Calu3 (cell line): Measurements from ENCODE around the gene DHRS13. TPM values are rescaled to one million over a fixed set of nuclear protein-coding genes. Genes with fewer than 3 reads are reported as not detected.
"Not testable (repeated sequence)": the region's sequence is repeated elsewhere in the genome, so short reads cannot be mapped to it uniquely, and the experiment has no call there.

Source experiments
- BruUV-seq: library from RNA; stranded (reverse); fragments of 400-500 nt; replicated peaks from 2 replicates; lab custom pipeline; 2021; lab: Mats Ljungman, UMichigan
- CTCF ChIA-PET: fragments of 300-600 bp; sonication (Branson Sonifier 250); formaldehyde crosslinking; loops from one replicate; lab custom pipeline; 2022; ENCODE audit warnings: antibody characterized with exemption; lab: Charles Lee
- DNase-seq: peaks from one replicate; pipeline ENCODE4 v3.0.0; 2022
- H3K27ac Mint-ChIP-seq: one replicate; pipeline ENCODE4 v1.8.0; 2022; ENCODE audit warnings: mixed read lengths; ENCODE audit not compliant: unreplicated experiment
- H3K27me3 Mint-ChIP-seq: one replicate; pipeline ENCODE4 v1.8.0; 2022; ENCODE audit warnings: mixed read lengths; ENCODE audit not compliant: unreplicated experiment
- H3K36me3 Mint-ChIP-seq: one replicate; pipeline ENCODE4 v1.8.0; 2022; ENCODE audit warnings: mild to moderate bottlenecking, moderate library complexity, mixed read lengths; ENCODE audit not compliant: insufficient read depth, unreplicated experiment
- H3K4me1 Mint-ChIP-seq: one replicate; pipeline ENCODE4 v1.8.0; 2022; ENCODE audit warnings: mild to moderate bottlenecking, low read depth, mixed read lengths; ENCODE audit not compliant: unreplicated experiment
- H3K4me3 Mint-ChIP-seq: one replicate; pipeline ENCODE4 v1.8.0; 2022; ENCODE audit warnings: mild to moderate bottlenecking, low read depth, moderate library complexity, mixed read lengths; ENCODE audit not compliant: unreplicated experiment
- H3K9me3 Mint-ChIP-seq: one replicate; pipeline ENCODE4 v1.8.0; 2022; ENCODE audit warnings: low read depth, mixed read lengths; ENCODE audit not compliant: unreplicated experiment
- intact Hi-C: fragments of 100-400 bp; cut with micrococcal nuclease; formaldehyde crosslinking; loops from one replicate; pipeline ENCODE4 v1.10.0; 2022; ENCODE audit not compliant: unreplicated experiment
- total RNA-seq: library from RNA; stranded (reverse); gene quantifications from 2 replicates; pipeline ENCODE4 v1.2.3, GENCODE V29; 2022
- TF ChIP-seq, protein P1 (sequence below): fragments of 200-600 bp; IDR thresholded peaks from one replicate; pipeline ENCODE4 v1.8.0; 2022; ENCODE audit warnings: antibody characterized with exemption; ENCODE audit not compliant: unreplicated experiment

The DHRS13 gene
- total RNA-seq, 1 experiment from 2014 or later, result 23.2 TPM

DNA sequence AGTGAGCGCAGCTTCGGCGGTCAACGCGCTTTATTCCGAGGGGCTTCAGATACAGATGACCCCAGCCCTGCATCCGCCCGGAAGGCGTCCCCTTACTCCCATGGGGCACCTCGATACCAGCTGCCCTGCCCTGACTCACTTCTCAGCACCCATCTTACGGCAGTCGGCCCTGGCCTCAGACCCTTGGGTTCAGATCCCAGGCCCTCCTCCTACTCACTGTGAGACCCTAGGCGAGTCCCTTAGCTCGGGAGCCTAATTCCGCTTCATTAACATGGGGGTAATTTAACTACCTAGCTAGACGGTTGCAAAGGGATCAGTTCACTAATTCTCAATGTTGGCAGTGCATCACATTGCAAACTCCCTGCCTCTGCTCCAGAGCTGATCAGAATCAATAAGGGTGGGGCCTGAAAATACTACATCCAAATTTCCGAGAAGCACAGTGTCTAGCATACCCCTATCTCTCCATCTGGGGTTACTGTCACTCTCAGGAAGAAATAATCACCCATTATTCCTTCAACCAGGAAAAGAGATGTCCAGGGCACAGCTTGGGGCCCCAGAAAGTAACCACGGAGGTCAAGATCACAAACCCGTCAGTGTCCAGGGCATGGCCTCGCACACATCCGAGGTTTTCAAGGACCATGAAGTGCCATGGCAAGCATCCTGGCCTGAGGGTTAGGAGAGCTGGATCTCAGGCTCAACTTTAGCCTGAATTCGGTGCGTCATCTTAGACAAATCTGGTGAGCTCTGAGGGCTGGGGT is 4.9 kb downstream of the DHRS13 start:
- CTCF ChIA-PET, result interaction anchor here (0.6 to 1.4 kb wide), 4 partner anchors 135 to 171 kb away, joined by 3 to 7 read pairs (median 3); no protein-coding TSS in a partner anchor
- BruUV-seq, result no TSS peak
- intact Hi-C loops, result no loop called here

DNA sequence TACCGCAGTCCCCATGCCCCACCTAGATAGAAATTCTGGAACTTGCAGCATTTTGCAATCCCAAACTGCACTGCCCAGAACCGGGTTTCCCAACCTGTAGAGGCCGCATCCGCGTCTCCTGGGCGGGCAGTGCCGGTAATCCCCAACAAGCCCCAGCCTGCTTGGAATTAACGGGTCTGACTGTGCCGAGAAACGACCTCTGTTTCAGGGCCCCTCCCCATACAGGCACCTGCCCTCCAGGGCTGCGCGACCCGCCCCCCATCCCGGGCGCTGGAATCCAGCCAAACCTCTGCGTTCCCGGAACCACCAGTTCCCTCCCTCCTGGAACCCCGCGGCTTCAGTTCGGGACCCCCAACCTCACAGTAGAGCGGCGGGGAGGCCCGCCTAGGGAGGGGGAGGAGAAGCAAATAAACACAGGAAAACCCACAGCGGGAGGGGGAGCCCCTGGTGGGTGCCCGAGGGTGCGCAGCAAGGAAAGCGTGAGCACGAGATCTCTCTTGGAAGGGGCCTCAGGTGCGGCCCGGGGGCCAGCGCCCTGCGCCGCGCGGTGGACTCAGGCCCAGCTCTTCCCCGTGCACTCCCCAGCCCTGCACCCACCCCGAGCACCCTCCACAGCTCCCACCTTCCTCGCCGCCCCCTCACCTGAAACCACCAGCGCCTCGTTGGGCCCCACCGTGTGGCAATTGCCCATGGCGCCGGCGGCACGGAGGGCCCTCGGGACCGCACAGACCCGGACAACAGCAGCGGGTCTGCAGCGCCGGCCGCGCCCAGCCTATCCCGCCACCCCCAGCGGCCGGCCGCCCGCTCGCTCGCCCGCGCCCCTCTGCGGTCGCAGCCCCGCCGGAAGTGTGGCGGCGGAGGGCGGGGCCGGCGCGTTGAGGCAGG is 5.8 kb downstream of the DHRS13 start, which contains the start of gene FLOT2:
FLOT2 (minus strand) TSS at position 850 of the 885 bp plus-strand sequence; CDS start at position 691, 159 bp downstream.
- DNase-seq, result peak; percentile 61
- peak within 1 kb of the TSS; percentile 34 for H3K27ac Mint-ChIP-seq
- CTCF ChIA-PET, result interaction anchor here (0.6 to 1.4 kb wide), 3 partner anchors 134 to 170 kb away, joined by 3 to 7 read pairs (median 3); no protein-coding TSS in a partner anchor
- TF ChIP-seq, protein P1, sequence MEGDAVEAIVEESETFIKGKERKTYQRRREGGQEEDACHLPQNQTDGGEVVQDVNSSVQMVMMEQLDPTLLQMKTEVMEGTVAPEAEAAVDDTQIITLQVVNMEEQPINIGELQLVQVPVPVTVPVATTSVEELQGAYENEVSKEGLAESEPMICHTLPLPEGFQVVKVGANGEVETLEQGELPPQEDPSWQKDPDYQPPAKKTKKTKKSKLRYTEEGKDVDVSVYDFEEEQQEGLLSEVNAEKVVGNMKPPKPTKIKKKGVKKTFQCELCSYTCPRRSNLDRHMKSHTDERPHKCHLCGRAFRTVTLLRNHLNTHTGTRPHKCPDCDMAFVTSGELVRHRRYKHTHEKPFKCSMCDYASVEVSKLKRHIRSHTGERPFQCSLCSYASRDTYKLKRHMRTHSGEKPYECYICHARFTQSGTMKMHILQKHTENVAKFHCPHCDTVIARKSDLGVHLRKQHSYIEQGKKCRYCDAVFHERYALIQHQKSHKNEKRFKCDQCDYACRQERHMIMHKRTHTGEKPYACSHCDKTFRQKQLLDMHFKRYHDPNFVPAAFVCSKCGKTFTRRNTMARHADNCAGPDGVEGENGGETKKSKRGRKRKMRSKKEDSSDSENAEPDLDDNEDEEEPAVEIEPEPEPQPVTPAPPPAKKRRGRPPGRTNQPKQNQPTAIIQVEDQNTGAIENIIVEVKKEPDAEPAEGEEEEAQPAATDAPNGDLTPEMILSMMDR, result peak; percentile 41
- H3K4me3 Mint-ChIP-seq, result peak within 1 kb of the TSS; percentile 93
- H3K27me3 Mint-ChIP-seq, result no peaks in the 10 kb centered on the region
- H3K4me1 Mint-ChIP-seq, result peaks cover 32% of the 10 kb centered on the region
- BruUV-seq, result no TSS peak
- no peaks in the 10 kb centered on the region for H3K9me3 Mint-ChIP-seq
- H3K36me3 Mint-ChIP-seq, result peaks cover 38% of the 10 kb centered on the region
- intact Hi-C loops, result no loop called here

More for the DNA sequence above, 4.9 kb downstream of the DHRS13 start:
- Mint-ChIP-seq H3K9me3 (no peaks in the 10 kb centered on the region), H3K4me3 (peak overlapping the region; percentile 93), H3K4me1 (peaks cover 30% of the 10 kb centered on the region), H3K27me3 (no peaks in the 10 kb centered on the region), H3K36me3 (peaks cover 46% of the 10 kb centered on the region), H3K27ac (peak overlapping the region; percentile 34)
- no peak for DNase-seq
- TF ChIP-seq, protein P1, result no peak

DNA sequence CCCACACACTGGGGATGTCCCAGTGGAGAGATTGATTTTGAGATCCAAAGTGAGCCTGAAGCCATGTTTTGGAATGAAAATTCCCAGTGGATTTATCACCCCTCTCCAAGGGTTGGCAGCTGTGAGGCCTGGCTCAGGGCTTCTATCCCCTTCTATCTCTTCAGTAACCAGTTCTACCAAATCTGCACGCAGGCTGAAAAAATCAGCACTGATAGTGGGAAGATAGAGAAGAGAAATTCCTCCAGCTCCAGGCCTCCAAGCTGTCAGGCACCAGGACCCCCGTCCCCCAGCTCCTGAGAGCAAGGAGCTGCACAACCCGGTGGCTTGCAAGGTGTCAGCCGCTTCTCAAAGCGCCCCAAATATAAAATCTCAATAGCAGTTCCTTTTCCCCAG is 6.4 kb downstream of the DHRS13 start:
- Mint-ChIP-seq H3K27ac (peak overlapping the region; percentile 34), H3K36me3 (peaks cover 34% of the 10 kb centered on the region), H3K9me3 (no peaks in the 10 kb centered on the region), H3K4me1 (peaks cover 25% of the 10 kb centered on the region), H3K4me3 (peak overlapping the region; percentile 93), H3K27me3 (no peaks in the 10 kb centered on the region)
- DNase-seq, result no peak
- TF ChIP-seq, protein P1, result no peak
- CTCF ChIA-PET, result interaction anchor here (0.7 kb wide), 1 partner anchor 17 kb away, joined by 3 read pairs; no protein-coding TSS in a partner anchor
- intact Hi-C loops, result no loop called here
- no TSS peak for BruUV-seq

DNA sequence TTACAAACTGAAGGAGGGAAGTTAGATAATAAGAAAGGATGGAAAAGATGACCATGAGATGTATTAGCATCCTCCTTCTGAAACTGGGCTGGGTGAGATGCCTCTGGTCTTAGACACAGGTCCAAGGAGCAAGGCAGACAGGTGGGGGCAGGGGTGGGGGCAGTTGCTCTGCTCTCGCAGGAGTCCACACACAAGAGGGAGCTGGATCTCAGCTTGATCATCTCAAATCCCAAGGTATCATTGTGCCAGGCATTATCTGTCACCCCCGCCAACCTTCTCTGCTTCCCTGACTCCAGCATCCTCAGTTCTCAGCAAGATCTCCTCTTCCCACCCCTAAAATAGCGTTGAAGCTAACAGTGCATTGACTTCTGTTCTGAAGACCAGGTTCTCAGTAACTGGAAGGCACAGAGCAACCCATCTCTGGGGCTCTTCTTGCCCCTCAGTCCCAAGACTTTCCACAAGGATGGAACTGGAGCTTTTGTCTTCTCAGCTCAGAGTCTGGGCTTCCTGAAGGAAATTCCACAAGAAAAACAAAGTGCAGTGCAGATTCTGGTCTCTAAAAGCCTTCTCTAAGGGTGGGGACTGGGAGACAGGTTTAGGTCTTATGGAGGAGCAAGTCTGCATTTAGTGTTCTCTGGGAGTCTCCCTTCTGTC is 7.0 kb downstream of the DHRS13 start:
- CTCF ChIA-PET, result interaction anchor here (0.7 kb wide), 1 partner anchor 17 kb away, joined by 3 read pairs; no protein-coding TSS in a partner anchor
- no peak for DNase-seq
- Mint-ChIP-seq H3K4me3 (peak overlapping the region; percentile 93), H3K27me3 (no peaks in the 10 kb centered on the region), H3K27ac (peak overlapping the region; percentile 34), H3K4me1 (peaks cover 25% of the 10 kb centered on the region), H3K36me3 (peaks cover 36% of the 10 kb centered on the region), H3K9me3 (no peaks in the 10 kb centered on the region)
- TF ChIP-seq, protein P1, result no peak
- no TSS peak for BruUV-seq
- intact Hi-C loops, result no loop called here

DNA sequence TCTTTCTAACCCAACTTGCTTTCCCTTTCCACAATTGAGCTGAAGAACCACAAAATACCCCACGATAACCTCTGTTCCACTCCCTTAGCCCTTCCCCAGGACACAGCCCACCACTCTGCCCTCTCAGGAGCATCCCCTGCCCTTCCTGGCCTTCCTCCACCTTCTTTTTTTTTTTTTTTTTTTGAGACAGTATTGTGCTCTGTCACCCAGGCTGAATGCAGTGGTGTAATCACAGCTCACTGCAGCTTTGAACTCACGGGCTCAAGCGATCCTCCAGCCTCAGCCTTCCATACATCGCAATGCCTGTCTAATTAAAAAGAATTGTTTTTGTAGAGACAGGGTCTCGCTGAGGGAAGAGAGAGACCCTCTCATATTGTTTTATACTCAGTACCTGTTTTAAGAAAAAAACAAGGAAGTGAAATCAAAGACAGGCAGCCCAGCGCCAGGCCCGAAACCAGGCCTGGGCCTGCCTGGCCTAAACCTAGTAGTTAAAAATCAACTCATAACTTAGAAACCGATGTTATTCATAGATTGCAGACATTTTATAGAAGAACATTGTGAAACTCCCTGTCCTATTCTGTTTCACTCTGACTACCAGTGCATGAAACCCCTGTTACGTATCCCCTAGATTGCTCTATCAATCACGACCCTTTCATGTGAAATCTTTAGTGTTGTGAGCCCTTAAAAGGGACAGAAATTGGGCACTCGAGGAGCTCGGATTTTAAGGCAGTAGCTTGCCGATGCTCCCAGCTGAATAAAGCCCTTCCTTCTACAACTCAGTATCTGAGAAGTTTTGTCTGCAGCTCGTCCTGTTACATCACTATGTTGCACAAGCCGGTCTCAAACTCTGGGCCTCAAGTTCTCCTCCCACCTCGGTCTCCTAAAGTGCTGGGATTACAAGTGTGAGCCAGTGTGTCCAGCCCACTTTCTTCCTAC is 9.4 kb downstream of the DHRS13 start:
- H3K4me1 Mint-ChIP-seq, result peaks cover 25% of the 10 kb centered on the region
- H3K27me3 Mint-ChIP-seq, DNase-seq, BruUV-seq, intact Hi-C loops, H3K9me3 Mint-ChIP-seq: not testable (repeated sequence)
- H3K36me3 Mint-ChIP-seq, result peaks cover 39% of the 10 kb centered on the region
- CTCF ChIA-PET, result interaction anchor here (0.7 to 1.6 kb wide), 4 partner anchors 52 to 342 kb away, joined by 4 to 6 read pairs (median 4); partner anchors contain the start of gene PHF12
- H3K27ac Mint-ChIP-seq, result peak overlapping the region; percentile 33
- peak overlapping the region; percentile 10 for H3K4me3 Mint-ChIP-seq
